Adrenal gland (tissue), 12 donors: Measurements from ENCODE around the gene ZNF823. TPM values are rescaled to one million over a fixed set of nuclear protein-coding genes. Genes with fewer than 3 reads are reported as not detected.

ENCODE experiments used
- DNase-seq, 7 donors: peaks; one replicate each; pipeline ENCODE4 v3.0.0-alpha.2; 2019 to 2020
- H3K27ac ChIP-seq, 5 donors: fragments of 200-600 bp; sonication (generic) in 4 of 5; 1 replicate in 3 of 5; 2 replicates in 2 of 5; pipeline versions ENCODE4 v1.5.1 to v1.8.0; 2016 to 2020; ENCODE audit warnings: mild to moderate bottlenecking in 1 of 5
- H3K27me3 ChIP-seq: fragments of 200-600 bp; 2 replicates; pipeline ENCODE4 v1.8.0; 2021
- H3K36me3 ChIP-seq, 2 donors: fragments of 200-600 bp; replicated peaks in 1 of 2; 1 replicate in 1 of 2; 2 replicates in 1 of 2; pipeline versions ENCODE4 v1.5.1 to v1.8.0; 2018 to 2022
- H3K4me1 ChIP-seq, 2 donors: fragments of 200-600 bp; replicated peaks in 1 of 2; 1 replicate in 1 of 2; 2 replicates in 1 of 2; pipeline versions ENCODE4 v1.5.1 to v1.8.0; 2018 to 2021
- H3K4me3 ChIP-seq, 4 donors: fragments of 200-600 bp; sonication (generic) in 3 of 4; one replicate each; pipeline ENCODE4 v1.5.1; 2016 to 2018
- H3K9me3 ChIP-seq, 3 donors: fragments of 200-600 bp; sonication (generic) in 1 of 3; replicated peaks in 1 of 3; 1 replicate in 2 of 3; 2 replicates in 1 of 3; pipeline versions ENCODE4 v1.5.1 to v1.8.0; 2016 to 2021
- POLR2A ChIP-seq, 2 donors: fragments of 450-650 bp; IDR thresholded peaks; one replicate each; pipeline ENCODE4 v1.6.1; 2017; ENCODE audit warnings: antibody characterized with exemption in 2 of 2, mild to moderate bottlenecking in 2 of 2, moderate library complexity in 1 of 2
- WGBS, 4 donors: extraction: QIAGEN DNeasy Blood & Tissue Kit in 2 of 4; methylation state at CpG; one replicate each; pipeline versions ENCODE4 v1.1.5 to v1.1.7; 2013 to 2017; 5-methylcytosine and 5-hydroxymethylcytosine counted together
- intact Hi-C, 2 donors: fragments of 100-400 bp; cut with DNase I; formaldehyde crosslinking; loops; one replicate each; pipeline versions ENCODE4 v1.14.1 to v1.15.0; 2022 to 2023
- polyA plus RNA-seq, 3 donors: library from polyadenylated mRNA; stranded (reverse); fragments of 200-250 nt in 2 of 3; fragments of 350-450 nt in 1 of 3; fragmentation: Illumina TruSeq in 1 of 3; extraction: RNeasy Lipid Tissue Mini Kit (QIAGEN cat#74804) in 1 of 3; gene quantifications; one replicate each; pipeline ENCODE4 v1.2.3, GENCODE V29; 2013 to 2014
- total RNA-seq, 9 donors: library from RNA; depleted of rRNA in 4 of 9; stranded (reverse); fragments of >200 nt in 4 of 9; fragments of 120-200 nt in 1 of 9; fragmentation: NEBNext Ultra II Directional in 1 of 9; extraction: Animal tissue kit (Norgen Biotek cat#: 25700) in 1 of 9; gene quantifications; one replicate each; pipeline versions ENCODE4 v1.1.0 to v1.2.4, GENCODE V29; 2013 to 2023
- TF ChIP-seq, protein P1 (sequence below), 6 experiments: fragments of 450-650 bp in 4 of 6; fragments of 200-600 bp in 2 of 6; sonication (generic) in 1 of 6; IDR thresholded peaks; 1 replicate in 5 of 6; 2 replicates in 1 of 6; pipeline versions ENCODE4 v1.5.1 to v1.8.0; 2016 to 2021; ENCODE audit warnings: antibody characterized with exemption in 6 of 6, mild to moderate bottlenecking in 2 of 6, moderate library complexity in 1 of 6
- donor health status: healthy with polysubstance abuse.
- donor health status: Bipolar disorder and iron deficiency.
- donor health status: DM: yes; HTN: yes; CAD: no.
- donor health status: DM: no; HTN: no; CAD: no.
- donor health status: DM: no; HTN: no; CAD: no.
- donor health status: DM: yes; HTN: yes; CAD: no.

The ZNF823 gene
- total and polyA plus RNA-seq, 12 donors: 2.6 to 9.1 (median 4.1) TPM

- Histone ChIP-seq H3K27me3 (no peaks in the 10 kb centered on the region), H3K4me3 (no peak overlapping the region), H3K36me3 (no peaks in the 10 kb centered on the region), H3K4me1 (peaks cover 7 to 25% of the 10 kb centered on the region in 2 donors), H3K27ac (no peak overlapping the region), H3K9me3 (no peaks in the 10 kb centered on the region)
- 19 to 43% (median 29%) methylated on average over 2 of the region's 2 CpGs for WGBS, 4 donors
- intact Hi-C loops: no loop called here
- DNase-seq: peak; percentile 22 to 57 (median 37)
- no peak for TF ChIP-seq POLR2A (IDR thresholded peaks at IDR 0.05)
- TF ChIP-seq, protein P1, sequence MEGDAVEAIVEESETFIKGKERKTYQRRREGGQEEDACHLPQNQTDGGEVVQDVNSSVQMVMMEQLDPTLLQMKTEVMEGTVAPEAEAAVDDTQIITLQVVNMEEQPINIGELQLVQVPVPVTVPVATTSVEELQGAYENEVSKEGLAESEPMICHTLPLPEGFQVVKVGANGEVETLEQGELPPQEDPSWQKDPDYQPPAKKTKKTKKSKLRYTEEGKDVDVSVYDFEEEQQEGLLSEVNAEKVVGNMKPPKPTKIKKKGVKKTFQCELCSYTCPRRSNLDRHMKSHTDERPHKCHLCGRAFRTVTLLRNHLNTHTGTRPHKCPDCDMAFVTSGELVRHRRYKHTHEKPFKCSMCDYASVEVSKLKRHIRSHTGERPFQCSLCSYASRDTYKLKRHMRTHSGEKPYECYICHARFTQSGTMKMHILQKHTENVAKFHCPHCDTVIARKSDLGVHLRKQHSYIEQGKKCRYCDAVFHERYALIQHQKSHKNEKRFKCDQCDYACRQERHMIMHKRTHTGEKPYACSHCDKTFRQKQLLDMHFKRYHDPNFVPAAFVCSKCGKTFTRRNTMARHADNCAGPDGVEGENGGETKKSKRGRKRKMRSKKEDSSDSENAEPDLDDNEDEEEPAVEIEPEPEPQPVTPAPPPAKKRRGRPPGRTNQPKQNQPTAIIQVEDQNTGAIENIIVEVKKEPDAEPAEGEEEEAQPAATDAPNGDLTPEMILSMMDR (IDR thresholded peaks at IDR 0.05): no peak
Observed at GRCh38 chr19:11736696-11737095, 2.0 kb downstream of the ZNF823 start.

DNA sequence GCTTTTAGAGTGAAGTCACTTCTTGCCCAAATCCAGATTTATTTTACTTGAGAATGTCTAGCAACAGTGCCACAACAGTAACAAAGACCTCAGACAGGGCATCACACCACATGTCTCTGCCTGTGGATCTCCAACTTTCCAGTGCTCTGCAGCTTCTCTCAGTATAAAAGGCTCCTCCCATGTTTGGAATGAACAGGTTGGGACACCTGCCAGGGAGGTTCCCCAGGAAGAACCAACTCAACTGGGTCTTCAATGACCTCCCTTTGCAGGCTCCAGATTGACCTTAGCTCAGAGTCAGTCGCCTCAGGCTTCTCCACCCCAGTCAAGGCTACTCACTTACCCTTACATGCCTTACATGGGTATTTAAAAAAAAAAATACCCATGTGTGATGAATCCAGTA, 3.4 kb downstream of the ZNF823 start:
- no peaks in the 10 kb centered on the region for H3K36me3 ChIP-seq
- no peak for DNase-seq
- TF ChIP-seq POLR2A (IDR thresholded peaks at IDR 0.05): no peak
- 60 to 76% (median 74%) methylated on average over 1 of the region's 1 CpG for WGBS, 4 donors
- H3K27me3 ChIP-seq: no peaks in the 10 kb centered on the region
- H3K4me1 ChIP-seq: peaks cover 7 to 25% of the 10 kb centered on the region in 2 donors
- no peak overlapping the region for H3K4me3 ChIP-seq
- H3K9me3 ChIP-seq: no peaks in the 10 kb centered on the region
- no peak overlapping the region for H3K27ac ChIP-seq
- intact Hi-C loops: no loop called here

- Histone ChIP-seq H3K36me3 (no peaks in the 10 kb centered on the region), H3K4me3 (no peak overlapping the region), H3K9me3 (no peaks in the 10 kb centered on the region), H3K27me3 (no peaks in the 10 kb centered on the region), H3K4me1 (no peaks in the 10 kb centered on the region), H3K27ac (no peak overlapping the region)
- 94 to 100% (median 96%) methylated on average over 4 of the region's 4 CpGs for WGBS, 4 donors
- no peak for DNase-seq
- intact Hi-C loops: no loop called here
- TF ChIP-seq POLR2A (IDR thresholded peaks at IDR 0.05): no peak
- TF ChIP-seq, protein P1 (IDR thresholded peaks at IDR 0.05): no peak
Observed at GRCh38 chr19:11729586-11729985, 9.2 kb downstream of the ZNF823 start.

GRCh38 chr19:11722414-11722813, 16.3 kb downstream of the ZNF823 start:
- DNase-seq: no peak
- H3K9me3 ChIP-seq: peaks cover 0 to 20% (median 0%) of the 10 kb centered on the region in 3 donors
- H3K4me1 ChIP-seq: no peaks in the 10 kb centered on the region
- H3K4me3 ChIP-seq: peak overlapping the region in 1 of 4 donors; percentile 25
- intact Hi-C loops: no loop called here
- TF ChIP-seq, protein P1 (IDR thresholded peaks at IDR 0.05): no peak
- no peak for TF ChIP-seq POLR2A (IDR thresholded peaks at IDR 0.05)
- peaks cover 0 to 19% of the 10 kb centered on the region in 2 donors for H3K36me3 ChIP-seq
- no peaks in the 10 kb centered on the region for H3K27me3 ChIP-seq
- WGBS, 4 donors: 95 to 97% (median 95%) methylated on average over 10 of the region's 10 CpGs
- H3K27ac ChIP-seq: no peak overlapping the region

- intact Hi-C loops: no loop called here
- Histone ChIP-seq H3K4me3 (peak overlapping the region in 1 of 4 donors; percentile 25), H3K27ac (no peak overlapping the region), H3K9me3 (peaks cover 0 to 20% (median 0%) of the 10 kb centered on the region in 3 donors), H3K4me1 (no peaks in the 10 kb centered on the region), H3K36me3 (peaks cover 0 to 19% of the 10 kb centered on the region in 2 donors), H3K27me3 (no peaks in the 10 kb centered on the region)
- DNase-seq: no peak
- no peak for TF ChIP-seq POLR2A (IDR thresholded peaks at IDR 0.05)
- TF ChIP-seq, protein P1 (IDR thresholded peaks at IDR 0.05): no peak
- WGBS, 4 donors: 87 to 97% (median 94%) methylated on average over 5 of the region's 5 CpGs
Observed at GRCh38 chr19:11721681-11722080, 17.1 kb downstream of the ZNF823 start.
